Type B pancreatic cell (in vitro differentiated cells): ENCODE data around the gene AGXT2. TPM values are rescaled to one million over a fixed set of nuclear protein-coding genes. Genes with fewer than 3 reads are reported as not detected.

Experiments used
- DNase-seq: peaks from one replicate; pipeline ENCODE4 v3.0.0; 2021; ENCODE audit warnings: mixed read lengths; ENCODE audit not compliant: unreplicated experiment; ENCODE audit errors: extremely low spot score
- H3K27ac Mint-ChIP-seq: 2 replicates; pipeline ENCODE4 v1.8.0; 2021; ENCODE audit warnings: mild to moderate bottlenecking, mixed read lengths
- H3K27me3 Mint-ChIP-seq: 2 replicates; pipeline ENCODE4 v1.8.0; 2021; ENCODE audit warnings: mixed read lengths
- H3K36me3 Mint-ChIP-seq: 2 replicates; pipeline ENCODE4 v1.8.0; 2021; ENCODE audit warnings: mixed read lengths
- H3K4me1 Mint-ChIP-seq: one replicate; pipeline ENCODE4 v1.8.0; 2021; ENCODE audit warnings: mixed read lengths; ENCODE audit not compliant: unreplicated experiment
- H3K4me3 Mint-ChIP-seq: 2 replicates; pipeline ENCODE4 v1.8.0; 2021; ENCODE audit warnings: mild to moderate bottlenecking, mixed read lengths
- H3K9me3 Mint-ChIP-seq: 2 replicates; pipeline ENCODE4 v1.8.0; 2021; ENCODE audit warnings: mixed read lengths
- CTCF ChIP-seq: fragments of 200-600 bp; sonication (generic); conservative IDR thresholded peaks from 2 replicates; pipeline ENCODE4 v1.5.0; 2021; ENCODE audit warnings: antibody characterized with exemption, mild to moderate bottlenecking
- total RNA-seq: library from RNA; stranded (reverse); gene quantifications from 2 replicates; pipeline ENCODE4 v1.2.1, GENCODE V29; 2021; ENCODE audit warnings: low replicate concordance

The AGXT2 gene
- total RNA-seq, 1 donor from 2014 or later = not detected

DNA sequence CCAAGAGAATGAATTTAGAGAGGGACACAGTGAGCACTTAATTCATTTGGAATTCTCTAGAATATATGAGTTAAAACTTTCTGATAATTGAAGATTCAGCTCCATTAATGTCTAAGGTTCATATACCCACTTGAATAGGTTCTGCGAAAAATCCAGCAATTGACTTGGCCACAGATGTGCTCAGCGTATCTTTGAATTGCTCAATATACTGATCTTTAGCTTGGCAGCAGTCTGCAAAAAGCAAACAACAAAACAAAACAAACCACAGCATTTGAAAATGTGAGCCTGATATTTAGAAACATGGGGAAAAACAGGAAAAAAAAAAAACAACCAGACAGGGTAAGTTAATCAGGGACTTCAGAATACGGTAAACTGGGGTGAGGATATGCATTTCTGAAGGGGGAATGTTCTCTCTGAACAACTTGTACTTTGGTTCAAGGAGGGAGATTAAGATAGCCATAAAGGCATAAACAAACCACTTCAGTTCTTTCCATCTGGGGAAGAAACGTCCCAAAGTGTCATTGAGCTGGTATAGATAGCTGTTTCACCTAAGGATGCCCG is 21.4 kb downstream of the AGXT2 start:
- Mint-ChIP-seq H3K27me3 (peaks cover 5% of the 10 kb centered on the region), H3K36me3 (no peaks in the 10 kb centered on the region)

DNA sequence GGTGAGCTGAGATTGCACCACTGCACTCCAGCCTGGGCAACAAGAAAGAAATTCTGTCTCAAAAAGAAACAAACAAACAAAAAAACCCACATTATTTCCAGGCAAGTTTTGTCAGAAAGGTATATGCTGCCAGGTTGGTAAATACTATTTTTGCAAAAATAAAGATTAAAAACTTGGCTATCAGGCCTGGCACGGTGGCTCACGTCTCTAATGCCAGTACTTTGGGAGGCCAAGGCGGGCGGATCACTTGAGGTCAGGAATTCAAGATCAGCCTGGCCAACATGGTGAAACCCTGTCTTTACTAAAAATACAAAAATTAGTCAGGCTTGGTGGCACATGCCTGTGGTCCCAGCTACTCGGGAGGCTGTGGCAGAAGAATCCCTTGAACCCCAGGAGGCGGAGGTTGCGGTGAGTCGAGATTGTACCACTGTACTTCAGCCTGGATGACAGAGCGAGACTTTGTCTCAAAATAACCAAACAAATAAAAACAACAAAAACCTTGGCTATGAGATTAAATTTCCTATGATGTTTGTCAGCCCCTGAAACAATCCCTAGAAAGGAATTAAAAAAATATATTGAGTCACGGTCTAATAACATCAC is 22.7 kb downstream of the AGXT2 start:
- Mint-ChIP-seq H3K9me3 (no peaks in the 10 kb centered on the region), H3K27ac (no peak overlapping the region), H3K4me1 (no peaks in the 10 kb centered on the region), H3K27me3 (peaks cover 5% of the 10 kb centered on the region), H3K4me3 (no peak overlapping the region), H3K36me3 (no peaks in the 10 kb centered on the region)
- no peak for DNase-seq
- TF ChIP-seq CTCF = no peak

More for the DNA sequence above, 21.4 kb downstream of the AGXT2 start:
- no peak overlapping the region for H3K4me3 Mint-ChIP-seq
- H3K4me1 Mint-ChIP-seq = peaks cover 5% of the 10 kb centered on the region
- DNase-seq = no peak
- no peak overlapping the region for H3K27ac Mint-ChIP-seq
- H3K9me3 Mint-ChIP-seq = no peaks in the 10 kb centered on the region
- no peak for TF ChIP-seq CTCF

GRCh38 chr5:35023391-35024178 is 24.2 kb downstream of the AGXT2 start:
- H3K4me1 Mint-ChIP-seq = no peaks in the 10 kb centered on the region
- no peak for TF ChIP-seq CTCF
- no peaks in the 10 kb centered on the region for H3K36me3 Mint-ChIP-seq
- no peaks in the 10 kb centered on the region for H3K9me3 Mint-ChIP-seq
- no peak overlapping the region for H3K27ac Mint-ChIP-seq
- H3K27me3 Mint-ChIP-seq = peaks cover 5% of the 10 kb centered on the region
- DNase-seq = no peak
- H3K4me3 Mint-ChIP-seq = no peak overlapping the region

DNA sequence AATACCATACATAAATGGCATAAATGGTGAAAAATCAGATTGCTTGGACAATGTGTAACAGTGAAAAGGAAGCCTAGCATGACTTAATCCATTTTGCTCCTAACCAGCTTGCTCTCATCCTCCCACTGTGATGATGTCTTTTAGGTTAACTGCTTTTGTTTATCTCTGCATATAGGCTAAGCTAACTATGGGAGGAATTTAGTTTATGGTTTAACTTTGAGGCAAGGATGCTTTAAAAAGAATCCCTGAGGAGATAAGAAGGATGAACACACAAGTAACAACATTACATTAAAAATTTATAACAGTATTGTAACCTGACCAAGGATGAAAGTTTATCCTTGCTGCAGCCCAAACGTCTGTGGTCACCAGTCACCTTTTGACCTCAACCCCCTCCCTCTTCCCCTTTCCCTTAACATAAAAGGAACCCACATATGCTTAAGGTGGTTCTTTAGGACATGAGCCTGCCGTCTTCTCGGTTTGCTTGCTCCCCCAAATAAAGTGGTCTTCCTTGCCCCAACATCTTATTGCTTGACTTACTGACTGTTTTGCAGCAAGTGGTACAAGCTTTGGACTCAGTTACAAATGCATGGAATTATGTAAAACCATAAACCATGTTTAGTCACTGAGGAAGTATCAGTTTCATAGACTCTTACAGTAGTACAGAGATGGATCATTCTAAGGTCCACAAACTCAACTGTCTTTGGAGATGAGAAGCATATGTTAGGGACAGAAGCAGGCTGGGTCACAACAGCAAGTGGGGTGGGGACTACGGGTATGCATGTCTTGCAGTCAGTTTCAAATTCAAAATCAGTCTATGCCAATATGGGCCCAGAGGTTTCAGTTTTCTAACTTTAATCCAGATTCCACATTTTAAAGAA is 31.3 kb downstream of the AGXT2 start:
- no peaks in the 10 kb centered on the region for H3K9me3 Mint-ChIP-seq

More for the DNA sequence above, 31.3 kb downstream of the AGXT2 start:
- DNase-seq = no peak
- no peak overlapping the region for H3K4me3 Mint-ChIP-seq
- peaks cover 9% of the 10 kb centered on the region for H3K4me1 Mint-ChIP-seq
- H3K27ac Mint-ChIP-seq = no peak overlapping the region
- TF ChIP-seq CTCF = no peak
- H3K27me3 Mint-ChIP-seq = no peaks in the 10 kb centered on the region
- H3K36me3 Mint-ChIP-seq = no peaks in the 10 kb centered on the region
